Thyroid gland (tissue), 4 donors: Measurements from ENCODE around the gene CHST11. TPM values are rescaled to one million over a fixed set of nuclear protein-coding genes. Genes with fewer than 3 reads are reported as not detected.

Experiments used
- DNase-seq, 2 donors: peaks; one replicate each; pipeline ENCODE4 v3.0.0-alpha.2; 2019
- H3K27ac ChIP-seq, 3 donors: fragments of 200-600 bp; sonication (generic); 1 replicate in 2 of 3; 2 replicates in 1 of 3; pipeline ENCODE4 v1.5.1; 2016 to 2019; ENCODE audit warnings: mild to moderate bottlenecking in 1 of 3, moderate library complexity in 1 of 3
- H3K27me3 ChIP-seq: fragments of 200-600 bp; sonication (generic); one replicate; pipeline ENCODE4 v1.5.1; 2019
- H3K36me3 ChIP-seq, 2 donors: fragments of 200-600 bp; sonication (generic); one replicate each; pipeline ENCODE4 v1.5.1; 2016 to 2019
- H3K4me1 ChIP-seq, 2 donors: fragments of 200-600 bp; sonication (generic); one replicate each; pipeline ENCODE4 v1.5.1; 2017 to 2019
- H3K4me3 ChIP-seq, 3 donors: fragments of 200-600 bp; sonication (generic); replicated peaks in 1 of 3; 1 replicate in 2 of 3; 2 replicates in 1 of 3; pipeline ENCODE4 v1.5.1; 2016; ENCODE audit warnings: mild to moderate bottlenecking in 1 of 3
- H3K9me3 ChIP-seq: fragments of 200-600 bp; sonication (generic); one replicate; pipeline ENCODE4 v1.5.1; 2017
- CTCF ChIP-seq, 6 experiments: fragments of 200-600 bp in 3 of 6; fragments of 450-650 bp in 3 of 6; sonication (generic) in 3 of 6; IDR thresholded peaks; one replicate each; pipeline ENCODE4 v1.5.1; 2016 to 2019; ENCODE audit warnings: antibody characterized with exemption in 6 of 6, mild to moderate bottlenecking in 2 of 6, inconsistent platforms in 1 of 6, moderate library complexity in 1 of 6
- POLR2A ChIP-seq, 2 donors: fragments of 450-650 bp; IDR thresholded peaks; one replicate each; pipeline ENCODE4 v1.6.1; 2017; ENCODE audit warnings: antibody characterized with exemption in 2 of 2, mild to moderate bottlenecking in 2 of 2, moderate library complexity in 1 of 2
- WGBS, 2 donors: methylation state at CpG; one replicate each; pipeline ENCODE4 v1.1.5; 2017; 5-methylcytosine and 5-hydroxymethylcytosine counted together
- intact Hi-C: fragments of 100-400 bp; cut with DNase I; formaldehyde crosslinking; loops from one replicate; pipeline ENCODE4 v1.15.1; 2023
- total RNA-seq, 4 donors: library from RNA; depleted of rRNA; stranded (reverse); fragments of >200 nt; gene quantifications; one replicate each; pipeline ENCODE4 v1.2.3, GENCODE V29; 2016

Gene CHST11
- total RNA-seq, 4 donors from 2014 or later, result 6.9 to 11.6 (median 8.0) TPM

- no peak for TF ChIP-seq POLR2A (IDR thresholded peaks at IDR 0.05)
- no peak for TF ChIP-seq CTCF (IDR thresholded peaks at IDR 0.05)
- no peak overlapping the region for H3K27ac ChIP-seq
- H3K27me3 ChIP-seq, result no peaks in the 10 kb centered on the region
- H3K36me3 ChIP-seq, result no peaks in the 10 kb centered on the region
- H3K4me3 ChIP-seq, result no peak overlapping the region
- 87 to 95% methylated on average over 2 of the region's 2 CpGs for WGBS, 2 donors
- intact Hi-C loops, result no loop called here
- no peaks in the 10 kb centered on the region for H3K9me3 ChIP-seq
- no peaks in the 10 kb centered on the region for H3K4me1 ChIP-seq
- no peak for DNase-seq
Observed at GRCh38 chr12:104421343-104421742, 35.4 kb upstream of the CHST11 start.

GRCh38 chr12:104422441-104422840 lies 34.3 kb upstream of the CHST11 start:
- no peak for DNase-seq
- 91 to 94% methylated on average over 1 of the region's 1 CpG for WGBS, 2 donors
- no peaks in the 10 kb centered on the region for H3K4me1 ChIP-seq
- no peaks in the 10 kb centered on the region for H3K9me3 ChIP-seq
- H3K27me3 ChIP-seq, result no peaks in the 10 kb centered on the region
- TF ChIP-seq POLR2A (IDR thresholded peaks at IDR 0.05), result no peak
- TF ChIP-seq CTCF (IDR thresholded peaks at IDR 0.05), result no peak
- no peak overlapping the region for H3K4me3 ChIP-seq
- no peaks in the 10 kb centered on the region for H3K36me3 ChIP-seq
- intact Hi-C loops, result no loop called here
- no peak overlapping the region for H3K27ac ChIP-seq

GRCh38 chr12:104423273-104423672 lies 33.5 kb upstream of the CHST11 start:
- intact Hi-C loops, result no loop called here
- no peaks in the 10 kb centered on the region for H3K36me3 ChIP-seq
- TF ChIP-seq POLR2A (IDR thresholded peaks at IDR 0.05), result no peak
- no peak for TF ChIP-seq CTCF (IDR thresholded peaks at IDR 0.05)
- no peaks in the 10 kb centered on the region for H3K9me3 ChIP-seq
- WGBS, 2 donors, result 83 to 84% methylated on average over 3 of the region's 3 CpGs
- DNase-seq, result no peak
- no peaks in the 10 kb centered on the region for H3K27me3 ChIP-seq
- no peak overlapping the region for H3K4me3 ChIP-seq
- no peaks in the 10 kb centered on the region for H3K4me1 ChIP-seq
- no peak overlapping the region for H3K27ac ChIP-seq

- DNase-seq, result no peak
- no peak for TF ChIP-seq POLR2A (IDR thresholded peaks at IDR 0.05)
- TF ChIP-seq CTCF (IDR thresholded peaks at IDR 0.05), result no peak
- H3K27ac ChIP-seq, result no peak overlapping the region
- no peak overlapping the region for H3K4me3 ChIP-seq
- no peaks in the 10 kb centered on the region for H3K27me3 ChIP-seq
- no peaks in the 10 kb centered on the region for H3K36me3 ChIP-seq
- intact Hi-C loops, result no loop called here
- WGBS, 2 donors, result 76 to 84% methylated on average over 5 of the region's 5 CpGs
- H3K4me1 ChIP-seq, result no peaks in the 10 kb centered on the region
- H3K9me3 ChIP-seq, result no peaks in the 10 kb centered on the region
Observed at GRCh38 chr12:104423809-104424208, 32.9 kb upstream of the CHST11 start.

- intact Hi-C loops, result no loop called here
- no peak for DNase-seq
- 63 to 74% methylated on average over 1 of the region's 1 CpG for WGBS, 2 donors
- H3K4me3 ChIP-seq, result no peak overlapping the region
- no peaks in the 10 kb centered on the region for H3K27me3 ChIP-seq
- TF ChIP-seq CTCF (IDR thresholded peaks at IDR 0.05), result no peak
- TF ChIP-seq POLR2A (IDR thresholded peaks at IDR 0.05), result no peak
- no peak overlapping the region for H3K27ac ChIP-seq
- H3K4me1 ChIP-seq, result no peaks in the 10 kb centered on the region
- no peaks in the 10 kb centered on the region for H3K9me3 ChIP-seq
- H3K36me3 ChIP-seq, result no peaks in the 10 kb centered on the region
Observed at GRCh38 chr12:104424955-104425354, 31.8 kb upstream of the CHST11 start.
